MM.1S (cell line): ENCODE results near the gene MRPL41.

Source experiments
- DNase-seq: peaks from one replicate; pipeline ENCODE4 v3.0.0-alpha.2; 2015
- H2AFZ ChIP-seq: fragments of 300-600 bp; sonication (generic); 2 replicates; pipeline ENCODE4 v1.6.0; 2016; ENCODE audit warnings: antibody characterized with exemption, low read length
- H3F3A ChIP-seq: fragments of 300-600 bp; sonication (generic); 2 replicates; pipeline ENCODE4 v1.6.1; 2016; ENCODE audit warnings: mild to moderate bottlenecking, antibody characterized with exemption, low read length, moderate library complexity, mixed read lengths; ENCODE audit not compliant: insufficient read depth
- H3K27ac ChIP-seq: fragments of 300-600 bp; sonication (generic); 2 replicates; pipeline ENCODE4 v1.5.1; 2016; ENCODE audit warnings: mild to moderate bottlenecking, low read length
- H3K27me3 ChIP-seq: fragments of 300-600 bp; sonication (generic); replicated peaks from 2 replicates; pipeline ENCODE4 v1.6.0; 2016; ENCODE audit warnings: low read length; ENCODE audit not compliant: insufficient read depth
- H3K36me3 ChIP-seq: fragments of 300-600 bp; sonication (generic); replicated peaks from 2 replicates; pipeline ENCODE4 v1.6.1; 2016; ENCODE audit warnings: mild to moderate bottlenecking, low read length, mixed read lengths; ENCODE audit not compliant: insufficient read depth
- H3K4me1 ChIP-seq: fragments of 300-600 bp; sonication (generic); 2 replicates; pipeline ENCODE4 v1.6.1; 2016; ENCODE audit warnings: low read length, mixed read lengths
- H3K4me2 ChIP-seq: fragments of 300-600 bp; sonication (generic); 2 replicates; pipeline ENCODE4 v1.6.0; 2016; ENCODE audit warnings: low read depth, low read length
- H3K4me3 ChIP-seq: fragments of 300-600 bp; sonication (generic); 2 replicates; pipeline ENCODE4 v1.5.1; 2016; ENCODE audit warnings: low read length, mixed read lengths
- H3K79me2 ChIP-seq: fragments of 300-600 bp; sonication (generic); 2 replicates; pipeline ENCODE4 v1.6.1; 2016; ENCODE audit warnings: mixed run types, low read length, mixed read lengths
- H3K9ac ChIP-seq: fragments of 300-600 bp; sonication (generic); 2 replicates; pipeline ENCODE4 v1.6.1; 2016; ENCODE audit warnings: low read length, mixed read lengths
- H3K9me2 ChIP-seq: fragments of 300-600 bp; sonication (generic); replicated peaks from 2 replicates; pipeline ENCODE4 v1.6.1; 2016; ENCODE audit warnings: mild to moderate bottlenecking, low read length, mixed read lengths; ENCODE audit not compliant: insufficient read depth
- H3K9me3 ChIP-seq: fragments of 300-600 bp; sonication (generic); replicated peaks from 2 replicates; pipeline ENCODE4 v1.6.1; 2016; ENCODE audit warnings: mild to moderate bottlenecking, low read length, mixed read lengths; ENCODE audit not compliant: insufficient read depth
- H4K20me1 ChIP-seq: fragments of 300-600 bp; sonication (generic); 2 replicates; pipeline ENCODE4 v1.6.1; 2016; ENCODE audit warnings: mild to moderate bottlenecking, low read length, moderate library complexity, mixed read lengths; ENCODE audit not compliant: insufficient read depth
- CTCF ChIP-seq: fragments of 300-600 bp; sonication (generic); IDR thresholded peaks from 2 replicates; pipeline ENCODE4 v1.5.1; 2016; ENCODE audit warnings: antibody characterized with exemption, low read length, mixed read lengths
- EZH2 ChIP-seq: fragments of 300-600 bp; sonication (generic); optimal IDR thresholded peaks from 2 replicates; pipeline ENCODE3; 2017; ENCODE audit warnings: low read depth, mild to moderate bottlenecking, antibody characterized with exemption, low read length, mixed read lengths
- EZH2phosphoT487 ChIP-seq: fragments of 300-600 bp; sonication (generic); IDR thresholded peaks from 2 replicates; pipeline ENCODE4 v1.6.1; 2018; ENCODE audit warnings: antibody characterized with exemption, low read length

MRPL41 gene

GRCh38 chr9:137588311-137588710 is 36.6 kb downstream of the MRPL41 start:
- H3K9me3 ChIP-seq = no peaks in the 10 kb centered on the region
- no peaks in the 10 kb centered on the region for H3K27me3 ChIP-seq
- no peak for TF ChIP-seq EZH2phosphoT487
- no peak for TF ChIP-seq EZH2
- TF ChIP-seq CTCF = no peak
- H3K4me3 ChIP-seq = no peak overlapping the region
- H4K20me1 ChIP-seq = no peaks in the 10 kb centered on the region; the same call in 1 of the 2 replicates
- no peak overlapping the region for H3K27ac ChIP-seq
- H3K4me1 ChIP-seq = peaks cover 6% of the 10 kb centered on the region
- H3F3A ChIP-seq = no peaks in the 10 kb centered on the region
- no peaks in the 10 kb centered on the region for H3K9me2 ChIP-seq
- peaks cover 6% of the 10 kb centered on the region; the same call in 1 of the 2 replicates for H3K36me3 ChIP-seq
- no peak for DNase-seq
- 0 out of 2 replicates have a peak overlapping the region, but pooled peaks have one; percentile 100 for H3K4me2 ChIP-seq
- H2AFZ ChIP-seq = no peak overlapping the region
- peaks cover 41% of the 10 kb centered on the region for H3K79me2 ChIP-seq
- H3K9ac ChIP-seq = no peak overlapping the region

GRCh38 chr9:137588891-137589290 is 37.2 kb downstream of the MRPL41 start:
- H3K9me2 ChIP-seq = no peaks in the 10 kb centered on the region
- H3K79me2 ChIP-seq = peaks cover 36% of the 10 kb centered on the region
- no peaks in the 10 kb centered on the region for H3F3A ChIP-seq
- H3K27ac ChIP-seq = no peak overlapping the region
- no peaks in the 10 kb centered on the region for H3K9me3 ChIP-seq
- H3K4me3 ChIP-seq = peak overlapping the region; percentile 93
- no peak for DNase-seq
- TF ChIP-seq EZH2 = no peak
- no peak for TF ChIP-seq EZH2phosphoT487
- TF ChIP-seq CTCF = no peak
- no peak overlapping the region for H2AFZ ChIP-seq
- no peaks in the 10 kb centered on the region for H3K27me3 ChIP-seq
- no peaks in the 10 kb centered on the region; the same call in 1 of the 2 replicates for H4K20me1 ChIP-seq
- H3K9ac ChIP-seq = peak overlapping the region; percentile 87; the same call in 1 of the 2 replicates
- peak overlapping the region; percentile 100 for H3K4me2 ChIP-seq
- peaks cover 6% of the 10 kb centered on the region for H3K4me1 ChIP-seq
- H3K36me3 ChIP-seq = peaks cover 6% of the 10 kb centered on the region; the same call in 1 of the 2 replicates

GRCh38 chr9:137589441-137590122 is 37.9 kb downstream of the MRPL41 start:
- TF ChIP-seq EZH2phosphoT487 (no peak), CTCF (no peak), EZH2 (no peak)
- Histone ChIP-seq H3K9me2 (no peaks in the 10 kb centered on the region), H3K4me3 (peak overlapping the region; percentile 93), H3K27ac (peak overlapping the region; percentile 13; the same call in 1 of the 2 replicates), H3F3A (no peaks in the 10 kb centered on the region), H3K36me3 (peaks cover 6% of the 10 kb centered on the region; the same call in 1 of the 2 replicates), H2AFZ (0 out of 2 replicates have a peak overlapping the region, but pooled peaks have one; percentile 15), H3K9ac (peak overlapping the region; percentile 87), H3K4me2 (peak overlapping the region; percentile 100), H3K27me3 (no peaks in the 10 kb centered on the region), H3K9me3 (no peaks in the 10 kb centered on the region), H3K4me1 (peaks cover 6% of the 10 kb centered on the region), H3K79me2 (peaks cover 36% of the 10 kb centered on the region), H4K20me1 (no peaks in the 10 kb centered on the region; the same call in 1 of the 2 replicates)
- peak; percentile 26 for DNase-seq
